Lung (tissue), 12 donors: ENCODE data around the gene USP53. TPM values are rescaled to one million over a fixed set of nuclear protein-coding genes. Genes with fewer than 3 reads are reported as not detected.
"Not testable (repeated sequence)": the region's sequence is repeated elsewhere in the genome, so short reads cannot be mapped to it uniquely, and the experiment has no call there.

Source experiments
- ATAC-seq: fragments of 200-7000 bp; cut with Tn5 transposase; one replicate; pipeline ENCODE4 v1.9.1; 2020; ENCODE audit warnings: moderate number of reproducible peaks; ENCODE audit not compliant: insufficient read depth, low FRiP score
- DNase-seq, 3 donors: peaks; one replicate each; pipeline ENCODE4 v3.0.0-alpha.2; 2013 to 2017
- H3K27ac ChIP-seq, 2 donors: one replicate each; pipeline ENCODE4 v1.5.1; 2013; ENCODE audit warnings: mild to moderate bottlenecking in 2 of 2, moderate library complexity in 2 of 2, control low read depth in 1 of 2, inconsistent platforms in 1 of 2, low read depth in 1 of 2, low read length in 1 of 2
- H3K27me3 ChIP-seq, 3 donors: one replicate each; pipeline ENCODE4 v1.5.1; 2013; ENCODE audit warnings: low read length in 2 of 3; ENCODE audit not compliant: control insufficient read depth in 3 of 3, insufficient read depth in 3 of 3
- H3K36me3 ChIP-seq, 4 donors: one replicate each; pipeline ENCODE4 v1.5.1; 2013; ENCODE audit warnings: low read length in 4 of 4, mild to moderate bottlenecking in 1 of 4, moderate library complexity in 1 of 4; ENCODE audit not compliant: control insufficient read depth in 4 of 4, insufficient read depth in 4 of 4
- H3K4me1 ChIP-seq, 5 donors: one replicate each; pipeline ENCODE4 v1.5.1; 2013; ENCODE audit warnings: low read length in 5 of 5, mild to moderate bottlenecking in 2 of 5, moderate library complexity in 1 of 5; ENCODE audit not compliant: control insufficient read depth in 5 of 5, insufficient read depth in 5 of 5
- H3K4me3 ChIP-seq: one replicate; pipeline ENCODE4 v1.5.1; 2013; ENCODE audit warnings: mild to moderate bottlenecking, control low read depth, moderate library complexity
- H3K9ac ChIP-seq, 2 donors: one replicate each; pipeline ENCODE4 v1.5.1; 2013; ENCODE audit warnings: low read length in 2 of 2, control low read depth in 1 of 2; ENCODE audit not compliant: insufficient read depth in 1 of 2
- H3K9me3 ChIP-seq, 4 donors: one replicate each; pipeline ENCODE4 v1.5.1; 2013; ENCODE audit warnings: low read length in 3 of 4, mild to moderate bottlenecking in 1 of 4, moderate library complexity in 1 of 4; ENCODE audit not compliant: control insufficient read depth in 4 of 4, insufficient read depth in 3 of 4
- CTCF ChIP-seq: IDR thresholded peaks from 2 replicates; pipeline ENCODE4 v1.5.1; 2012; ENCODE audit warnings: mild to moderate bottlenecking; ENCODE audit errors: control extremely low read depth, extremely low read depth
- WGBS, 2 donors: extraction: QIAGEN DNeasy Blood & Tissue Kit; methylation state at CpG; one replicate each; pipeline ENCODE4 v1.1.7; 2013; 5-methylcytosine and 5-hydroxymethylcytosine counted together
- polyA plus RNA-seq, 2 donors: library from polyadenylated mRNA; stranded (reverse); fragments of 200-250 nt; gene quantifications; one replicate each; pipeline ENCODE4 v1.2.1, GENCODE V29; 2013
- total RNA-seq, 2 donors: library from RNA; depleted of rRNA in 1 of 2; stranded (reverse); fragments of >200 nt in 1 of 2; gene quantifications; one replicate each; pipeline ENCODE4 v1.2.1, GENCODE V29; 2014 to 2021
- donor health status: control.
- donor health status: control.
- donor health status: Bipolar disorder and iron deficiency.
- donor health status: healthy.
- donor health status: DM: yes; HTN: yes; CAD: no.

USP53 gene
- total and polyA plus RNA-seq, 4 donors, result 13.0 to 54.6 (median 26.3) TPM

DNA sequence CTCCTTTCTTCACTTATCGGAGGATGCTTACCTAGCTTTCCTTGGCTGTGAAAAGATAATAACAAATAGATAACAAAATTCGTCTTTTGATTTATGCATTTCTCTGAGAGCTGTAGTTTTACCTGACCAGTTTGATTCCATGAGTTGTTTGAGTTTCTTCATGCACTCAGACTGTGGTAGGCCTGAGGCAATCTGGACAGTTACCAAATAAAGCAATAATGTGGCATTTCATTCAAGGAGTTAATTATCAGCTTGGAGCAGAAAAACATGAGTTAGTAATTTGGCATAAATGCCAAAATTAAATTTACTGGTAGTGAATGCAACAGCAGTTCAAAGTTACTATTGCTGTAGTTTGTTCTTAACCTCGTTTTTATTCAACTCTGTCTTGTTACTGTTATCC, 56.0 kb downstream of the USP53 start:
- Histone ChIP-seq H3K27ac (no peak overlapping the region), H3K4me3 (no peak overlapping the region), H3K9me3 (no peaks in the 10 kb centered on the region), H3K27me3 (no peaks in the 10 kb centered on the region), H3K4me1 (no peaks in the 10 kb centered on the region), H3K36me3 (peaks cover 3 to 19% (median 5%) of the 10 kb centered on the region in 4 donors), H3K9ac (no peak overlapping the region)
- 91 to 94% methylated on average over 3 of the region's 3 CpGs for WGBS, 2 donors
- no peak for DNase-seq
- TF ChIP-seq CTCF, result no peak
- no peak for ATAC-seq

DNA sequence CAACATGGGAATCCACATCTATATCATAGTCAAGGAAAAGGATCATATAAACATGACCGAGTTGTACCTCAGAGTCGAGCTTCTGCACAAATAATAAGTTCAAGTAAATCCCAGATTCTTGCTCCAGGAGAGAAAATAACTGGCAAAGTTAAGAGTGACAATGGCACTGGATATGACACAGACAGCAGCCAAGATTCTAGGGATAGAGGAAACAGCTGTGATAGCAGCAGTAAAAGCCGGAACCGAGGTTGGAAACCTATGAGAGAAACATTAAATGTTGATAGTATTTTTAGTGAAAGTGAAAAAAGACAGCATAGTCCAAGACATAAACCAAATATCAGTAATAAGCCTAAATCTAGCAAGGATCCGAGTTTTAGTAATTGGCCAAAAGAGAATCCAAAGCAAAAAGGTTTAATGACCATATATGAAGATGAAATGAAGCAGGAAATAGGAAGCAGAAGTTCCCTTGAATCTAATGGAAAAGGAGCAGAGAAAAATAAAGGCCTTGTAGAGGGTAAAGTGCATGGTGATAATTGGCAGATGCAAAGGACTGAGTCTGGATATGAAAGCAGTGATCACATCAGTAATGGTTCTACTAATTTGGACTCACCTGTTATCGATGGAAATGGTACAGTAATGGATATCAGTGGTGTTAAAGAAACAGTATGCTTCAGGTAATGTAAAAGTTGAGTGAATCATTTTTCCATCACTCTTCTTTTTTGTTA, 59.0 kb downstream of the USP53 start:
- H3K9ac ChIP-seq, result no peak overlapping the region
- H3K4me1 ChIP-seq, result no peaks in the 10 kb centered on the region
- TF ChIP-seq CTCF, result no peak
- WGBS, 2 donors, result 71 to 84% methylated on average over 6 of the region's 6 CpGs
- H3K27ac ChIP-seq, result no peak overlapping the region
- DNase-seq (no peak), ATAC-seq (no peak)
- H3K9me3 ChIP-seq, result no peaks in the 10 kb centered on the region
- H3K36me3 ChIP-seq, result peaks cover 0 to 12% (median 5%) of the 10 kb centered on the region in 4 donors
- no peak overlapping the region for H3K4me3 ChIP-seq
- H3K27me3 ChIP-seq, result no peaks in the 10 kb centered on the region

GRCh38 chr4:119279541-119279940, 67.0 kb downstream of the USP53 start:
- not testable (repeated sequence) for H3K4me3 ChIP-seq, H3K4me1 ChIP-seq, H3K27me3 ChIP-seq, ATAC-seq, DNase-seq, H3K9ac ChIP-seq, H3K27ac ChIP-seq, H3K9me3 ChIP-seq, H3K36me3 ChIP-seq
- 90 to 95% methylated on average over 15 to 19 of the region's 19 CpGs for WGBS, 2 donors

DNA sequence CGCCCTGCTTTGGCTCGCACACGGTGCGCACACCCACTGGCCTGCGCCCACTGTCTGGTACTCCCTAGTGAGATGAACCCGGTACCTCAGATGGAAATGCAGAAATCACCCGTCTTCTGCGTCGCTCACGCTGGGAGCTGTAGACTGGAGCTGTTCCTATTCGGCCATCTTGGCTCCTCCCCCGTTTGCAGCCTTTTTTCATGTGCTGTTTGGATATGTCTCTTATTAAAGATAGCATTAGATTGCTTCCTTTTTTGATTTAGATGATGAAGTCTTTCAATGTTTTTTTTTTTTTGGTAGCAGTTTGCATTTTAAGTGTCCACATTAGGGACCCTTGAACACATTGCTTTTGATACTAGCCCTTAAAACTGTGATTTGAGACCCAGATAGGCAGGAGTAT, 67.4 kb downstream of the USP53 start:
- 97 to 98% methylated on average over 9 to 12 of the region's 12 CpGs for WGBS, 2 donors
- not testable (repeated sequence) for ATAC-seq, H3K4me1 ChIP-seq, H3K4me3 ChIP-seq, H3K9me3 ChIP-seq, H3K27me3 ChIP-seq, H3K27ac ChIP-seq, H3K36me3 ChIP-seq, DNase-seq, H3K9ac ChIP-seq
